G401.6 (cell line): ENCODE measurements around the gene OTUB1.
"Not testable (repeated sequence)": the region's sequence is repeated elsewhere in the genome, so short reads cannot be mapped to it uniquely, and the experiment has no call there.

ENCODE experiments used
- FAIRE-seq: peaks from 2 replicates; lab custom pipeline; 2012; peaks lifted over from hg19 to GRCh38; lab: Jason Lieb, UNC

Gene OTUB1

GRCh38 chr11:64044730-64045393 lies 58.6 kb downstream of the OTUB1 start:
- FAIRE-seq: no peak

DNA sequence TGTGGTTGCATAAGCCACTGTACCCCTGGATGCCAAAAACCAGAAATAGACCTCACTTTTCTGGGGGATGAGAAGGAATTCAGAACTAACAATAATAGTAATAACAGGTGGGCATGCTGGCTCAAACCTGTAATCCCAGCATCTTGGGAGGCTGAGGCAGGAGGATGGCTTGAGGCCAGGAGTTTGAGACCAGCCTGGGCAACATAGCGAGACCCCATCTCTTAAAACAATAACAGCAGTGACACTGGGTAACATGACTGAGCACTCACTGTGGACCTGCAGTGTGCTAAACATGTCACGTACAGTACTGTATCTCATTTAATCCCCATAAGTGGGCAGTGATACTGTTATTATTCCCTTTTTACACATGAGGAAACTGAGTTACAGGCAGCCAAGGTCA lies 59.5 kb downstream of the OTUB1 start:
- no peak for FAIRE-seq

- FAIRE-seq: not testable (repeated sequence)
Measured at GRCh38 chr11:64047373-64047772, 61.1 kb downstream of the OTUB1 start.
